ENCODE measurements around the gene MED15. TPM values are rescaled to one million over a fixed set of nuclear protein-coding genes. Genes with fewer than 3 reads are reported as not detected.

The MED15 gene
- total RNA-seq, 1 donor: 36.9 TPM

DNA sequence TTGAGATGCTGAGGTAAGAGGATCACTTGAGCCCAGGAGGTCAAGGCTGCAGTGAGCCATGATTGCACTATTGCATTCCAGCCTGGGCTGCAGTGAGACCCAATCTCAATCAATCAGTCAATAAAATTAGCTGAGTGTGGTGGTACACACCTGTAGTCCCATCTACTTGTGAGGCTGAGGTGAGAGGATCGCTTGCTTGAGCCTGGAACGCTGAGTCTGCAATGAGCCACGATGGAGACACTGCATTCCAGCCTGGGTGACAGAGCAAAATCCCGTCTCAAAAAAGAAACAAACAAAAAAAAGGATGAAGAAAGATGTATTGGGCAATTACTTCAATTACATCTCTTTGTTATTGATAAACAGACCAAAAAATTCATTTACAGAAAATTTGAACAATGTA lies 54.5 kb downstream of the MED15 start:
- Histone ChIP-seq H3K4me2 (ENCODE audit: insufficient read depth, low read length) (no peak overlapping the region), H2AFZ (ENCODE audit: low read length) (no peak overlapping the region), H3K27ac (ENCODE audit: low read depth, low read length) (peak overlapping the region; percentile 10), H3K9me3 (ENCODE audit: low read depth, low read length) (no peaks in the 10 kb centered on the region), H4K20me1 (ENCODE audit: insufficient read depth, low read length) (peaks cover 24% of the 10 kb centered on the region), H3K4me3 (ENCODE audit: insufficient read depth, low read length) (no peak overlapping the region), H3K36me3 (ENCODE audit: insufficient read depth, low read length) (peaks cover 68% of the 10 kb centered on the region), H3K79me2 (ENCODE audit: insufficient read depth, low read length) (peaks cover 71% of the 10 kb centered on the region), H3K27me3 (ENCODE audit: insufficient read depth, low read length) (no peaks in the 10 kb centered on the region), H3K4me1 (ENCODE audit: insufficient read depth, low read length) (peaks cover 10% of the 10 kb centered on the region)
- TF ChIP-seq, protein P1, sequence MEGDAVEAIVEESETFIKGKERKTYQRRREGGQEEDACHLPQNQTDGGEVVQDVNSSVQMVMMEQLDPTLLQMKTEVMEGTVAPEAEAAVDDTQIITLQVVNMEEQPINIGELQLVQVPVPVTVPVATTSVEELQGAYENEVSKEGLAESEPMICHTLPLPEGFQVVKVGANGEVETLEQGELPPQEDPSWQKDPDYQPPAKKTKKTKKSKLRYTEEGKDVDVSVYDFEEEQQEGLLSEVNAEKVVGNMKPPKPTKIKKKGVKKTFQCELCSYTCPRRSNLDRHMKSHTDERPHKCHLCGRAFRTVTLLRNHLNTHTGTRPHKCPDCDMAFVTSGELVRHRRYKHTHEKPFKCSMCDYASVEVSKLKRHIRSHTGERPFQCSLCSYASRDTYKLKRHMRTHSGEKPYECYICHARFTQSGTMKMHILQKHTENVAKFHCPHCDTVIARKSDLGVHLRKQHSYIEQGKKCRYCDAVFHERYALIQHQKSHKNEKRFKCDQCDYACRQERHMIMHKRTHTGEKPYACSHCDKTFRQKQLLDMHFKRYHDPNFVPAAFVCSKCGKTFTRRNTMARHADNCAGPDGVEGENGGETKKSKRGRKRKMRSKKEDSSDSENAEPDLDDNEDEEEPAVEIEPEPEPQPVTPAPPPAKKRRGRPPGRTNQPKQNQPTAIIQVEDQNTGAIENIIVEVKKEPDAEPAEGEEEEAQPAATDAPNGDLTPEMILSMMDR (IDR thresholded peaks at IDR 0.05; ENCODE audit: extremely low read depth, low read depth, low read length): no peak
- no peak for DNase-seq (ENCODE audit: insufficient read length, low spot score, missing footprints)

DNA sequence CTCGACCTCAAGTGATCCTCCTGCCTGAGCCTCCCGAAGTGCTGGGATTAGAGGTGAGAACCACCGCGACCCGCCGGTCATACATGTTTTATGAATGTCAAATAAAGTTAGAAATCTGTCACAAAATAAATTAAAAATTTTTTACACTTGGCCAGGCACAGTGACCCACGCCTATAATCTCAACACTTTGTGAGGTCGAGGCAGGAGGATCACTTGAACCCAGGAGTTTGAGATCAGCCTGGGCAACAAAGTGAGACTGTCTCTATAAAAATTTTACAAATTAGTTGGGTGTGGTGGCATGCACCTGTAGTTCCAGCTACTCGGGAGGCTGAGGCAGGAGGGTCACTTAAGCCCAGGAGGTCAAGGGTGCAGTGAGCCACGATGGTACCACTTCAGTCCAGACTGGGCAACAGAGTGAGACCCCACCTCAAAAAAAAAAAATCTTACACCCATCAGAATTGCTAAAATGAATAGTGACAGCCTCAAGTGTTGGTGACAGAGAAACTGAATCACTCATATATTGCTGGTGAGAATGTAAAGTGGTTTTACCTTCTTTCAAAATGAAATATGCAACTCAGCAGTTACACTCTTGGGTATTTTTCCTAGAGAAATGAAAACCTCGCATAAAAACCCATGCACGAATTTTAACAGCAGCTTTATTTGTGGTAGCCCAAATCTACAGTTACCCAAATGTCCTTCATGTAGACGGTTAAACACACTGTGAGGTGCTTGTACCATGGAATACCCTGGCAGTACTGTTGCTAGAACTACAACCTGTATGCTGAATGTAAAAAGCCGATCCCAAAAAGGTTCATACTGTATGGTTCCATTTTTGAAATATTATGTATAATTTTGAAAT lies 55.4 kb downstream of the MED15 start:
- H2AFZ ChIP-seq (ENCODE audit: low read length): no peak overlapping the region
- TF ChIP-seq, protein P1 (IDR thresholded peaks at IDR 0.05; ENCODE audit: extremely low read depth, low read depth, low read length): no peak
- H3K27ac ChIP-seq (ENCODE audit: low read depth, low read length): no peak overlapping the region
- H3K4me2 ChIP-seq (ENCODE audit: insufficient read depth, low read length): no peak overlapping the region
- no peak overlapping the region for H3K4me3 ChIP-seq (ENCODE audit: insufficient read depth, low read length)
- peaks cover 73% of the 10 kb centered on the region for H3K36me3 ChIP-seq (ENCODE audit: insufficient read depth, low read length)
- H3K27me3 ChIP-seq (ENCODE audit: insufficient read depth, low read length): no peaks in the 10 kb centered on the region
- peaks cover 17% of the 10 kb centered on the region for H3K4me1 ChIP-seq (ENCODE audit: insufficient read depth, low read length)
- no peaks in the 10 kb centered on the region for H3K9me3 ChIP-seq (ENCODE audit: low read depth, low read length)
- no peak for DNase-seq (ENCODE audit: insufficient read length, low spot score, missing footprints)
- H3K79me2 ChIP-seq (ENCODE audit: insufficient read depth, low read length): peaks cover 63% of the 10 kb centered on the region
- peaks cover 34% of the 10 kb centered on the region for H4K20me1 ChIP-seq (ENCODE audit: insufficient read depth, low read length)

DNA sequence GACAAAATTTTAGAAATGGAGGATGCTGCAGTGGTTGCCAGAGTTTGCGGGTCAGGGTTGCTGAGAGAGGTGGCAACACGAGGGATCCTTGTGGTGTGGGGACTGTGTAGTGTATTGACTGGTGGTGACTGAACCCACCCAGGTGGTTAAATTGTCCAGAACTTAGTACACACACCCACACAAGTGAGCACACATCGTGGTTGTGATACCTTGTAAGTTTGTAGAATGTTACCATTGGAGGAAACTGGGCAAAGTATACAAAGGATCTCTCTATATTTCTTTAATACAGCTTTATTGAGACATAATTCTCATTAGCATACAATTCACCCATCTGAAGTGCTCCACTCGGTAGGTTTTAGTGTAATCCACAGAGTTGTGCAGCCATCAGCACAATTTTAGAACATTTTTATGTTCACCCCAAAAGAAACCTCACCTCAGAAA lies 56.1 kb downstream of the MED15 start:
- H3K4me3 ChIP-seq (ENCODE audit: insufficient read depth, low read length): no peak overlapping the region
- no peak overlapping the region for H3K27ac ChIP-seq (ENCODE audit: low read depth, low read length)
- H3K36me3 ChIP-seq (ENCODE audit: insufficient read depth, low read length): peaks cover 74% of the 10 kb centered on the region
- peaks cover 57% of the 10 kb centered on the region for H3K79me2 ChIP-seq (ENCODE audit: insufficient read depth, low read length)
- no peak for DNase-seq (ENCODE audit: insufficient read length, low spot score, missing footprints)
- H3K27me3 ChIP-seq (ENCODE audit: insufficient read depth, low read length): no peaks in the 10 kb centered on the region
- H4K20me1 ChIP-seq (ENCODE audit: insufficient read depth, low read length): peaks cover 40% of the 10 kb centered on the region
- TF ChIP-seq, protein P1 (IDR thresholded peaks at IDR 0.05; ENCODE audit: extremely low read depth, low read depth, low read length): no peak
- H2AFZ ChIP-seq (ENCODE audit: low read length): no peak overlapping the region
- no peaks in the 10 kb centered on the region for H3K9me3 ChIP-seq (ENCODE audit: low read depth, low read length)
- H3K4me2 ChIP-seq (ENCODE audit: insufficient read depth, low read length): no peak overlapping the region
- peaks cover 23% of the 10 kb centered on the region for H3K4me1 ChIP-seq (ENCODE audit: insufficient read depth, low read length)

DNA sequence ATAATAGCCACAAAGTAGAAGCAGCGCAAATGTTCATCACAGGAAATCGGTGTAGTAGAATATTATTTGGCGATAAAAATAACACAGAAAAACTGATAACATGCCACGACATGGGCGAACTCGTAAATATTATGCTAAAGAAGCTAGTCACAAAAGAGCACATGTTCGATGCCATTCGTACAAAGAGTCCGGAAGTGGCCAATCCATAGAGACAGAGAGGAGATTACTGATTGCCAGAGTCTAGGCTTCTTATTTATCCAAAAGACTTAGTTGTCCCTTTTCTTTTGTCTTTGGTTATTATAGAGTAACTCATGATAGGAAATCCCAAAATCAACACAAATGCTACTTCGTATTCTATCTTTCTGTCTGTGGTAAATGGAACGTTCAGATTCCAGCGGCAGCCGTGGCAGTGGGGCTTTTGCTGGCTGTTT lies 56.5 kb downstream of the MED15 start:
- Histone ChIP-seq H3K4me2 (ENCODE audit: insufficient read depth, low read length) (no peak overlapping the region), H3K27me3 (ENCODE audit: insufficient read depth, low read length) (no peaks in the 10 kb centered on the region), H4K20me1 (ENCODE audit: insufficient read depth, low read length) (peaks cover 44% of the 10 kb centered on the region), H3K9me3 (ENCODE audit: low read depth, low read length) (no peaks in the 10 kb centered on the region), H3K4me3 (ENCODE audit: insufficient read depth, low read length) (no peak overlapping the region), H3K4me1 (ENCODE audit: insufficient read depth, low read length) (peaks cover 28% of the 10 kb centered on the region), H2AFZ (ENCODE audit: low read length) (no peak overlapping the region), H3K27ac (ENCODE audit: low read depth, low read length) (peak overlapping the region; percentile 18), H3K36me3 (ENCODE audit: insufficient read depth, low read length) (peaks cover 73% of the 10 kb centered on the region), H3K79me2 (ENCODE audit: insufficient read depth, low read length) (peaks cover 52% of the 10 kb centered on the region)
- TF ChIP-seq, protein P1 (IDR thresholded peaks at IDR 0.05; ENCODE audit: extremely low read depth, low read depth, low read length): no peak
- DNase-seq (ENCODE audit: insufficient read length, low spot score, missing footprints): no peak

Measured in osteoblast (primary cell).